Natural killer cell treated with Interleukin-12 subunit alpha and Interleukin-12 subunit beta and Interleukin-15 and Interleukin-18, amount 100 ng/mL, for 72 hours (primary cell): ENCODE data around the gene STK17B. TPM values are rescaled to one million over a fixed set of nuclear protein-coding genes. Genes with fewer than 3 reads are reported as not detected.

ENCODE experiments used
- ATAC-seq, 2 donors: fragments of 150-1000 bp; cut with Tn5 transposase in 1 of 2; sonication (Bioruptor Pico), chemical (Tn5 transposase) in 1 of 2; 2 replicates each; pipeline ENCODE4 v1.10.0; 2021
- DNase-seq: peaks from one replicate; pipeline ENCODE4 v3.0.0; 2022; ENCODE audit warnings: low spot score
- H3K27ac Mint-ChIP-seq, 2 donors: 1 replicate in 1 of 2; 2 replicates in 1 of 2; pipeline ENCODE4 v1.8.0; 2022; ENCODE audit warnings: mixed read lengths in 2 of 2, mild to moderate bottlenecking in 1 of 2, moderate library complexity in 1 of 2
- H3K27me3 Mint-ChIP-seq, 2 donors: 1 replicate in 1 of 2; 2 replicates in 1 of 2; pipeline ENCODE4 v1.8.0; 2022; ENCODE audit warnings: mixed read lengths in 2 of 2
- H3K36me3 Mint-ChIP-seq: one replicate; pipeline ENCODE4 v1.8.0; 2022; ENCODE audit warnings: mixed read lengths
- H3K4me1 Mint-ChIP-seq, 2 donors: 1 replicate in 1 of 2; 2 replicates in 1 of 2; pipeline ENCODE4 v1.8.0; 2022; ENCODE audit warnings: low read depth in 2 of 2, mixed read lengths in 2 of 2, mild to moderate bottlenecking in 1 of 2
- H3K4me3 Mint-ChIP-seq: one replicate; pipeline ENCODE4 v1.8.0; 2022; ENCODE audit warnings: mixed read lengths
- H3K9me3 Mint-ChIP-seq: 2 replicates; pipeline ENCODE4 v1.8.0; 2022; ENCODE audit warnings: mixed read lengths
- total RNA-seq, 2 donors: library from RNA; stranded (reverse); gene quantifications; one replicate each; pipeline ENCODE4 v1.2.3, GENCODE V29; 2022

STK17B gene
- 100 to 1,000 TPM; 162 to 182 TPM for total RNA-seq

GRCh38 chr2:196171248-196171871 is at the start of gene STK17B:
STK17B (minus strand) TSS chr2:196171578; CDS start chr2:196163383, 8,195 bp downstream.
- DNase-seq (peak; percentile 96), ATAC-seq (peak; percentile 91 to 95)
- peaks cover 30% of the 10 kb centered on the region for H3K36me3 Mint-ChIP-seq
- peak within 1 kb of the TSS; percentile 91 for H3K4me3 Mint-ChIP-seq
- peaks cover 33 to 41% of the 10 kb centered on the region in 2 donors for H3K4me1 Mint-ChIP-seq
- H3K27me3 Mint-ChIP-seq: no peaks in the 10 kb centered on the region
- H3K9me3 Mint-ChIP-seq: no peaks in the 10 kb centered on the region
- peak within 1 kb of the TSS; percentile 81 to 86 for H3K27ac Mint-ChIP-seq

GRCh38 chr2:196220671-196221070 is 49.3 kb upstream of the STK17B start:
- H3K27me3 Mint-ChIP-seq: no peaks in the 10 kb centered on the region
- peaks cover 25 to 34% of the 10 kb centered on the region in 2 donors for H3K4me1 Mint-ChIP-seq
- no peak for ATAC-seq
- no peak overlapping the region for H3K4me3 Mint-ChIP-seq
- peaks cover 4% of the 10 kb centered on the region for H3K9me3 Mint-ChIP-seq
- peaks cover 11% of the 10 kb centered on the region for H3K36me3 Mint-ChIP-seq
- no peak for DNase-seq
- peak overlapping the region in 1 of 2 donors; percentile 40 for H3K27ac Mint-ChIP-seq

DNA sequence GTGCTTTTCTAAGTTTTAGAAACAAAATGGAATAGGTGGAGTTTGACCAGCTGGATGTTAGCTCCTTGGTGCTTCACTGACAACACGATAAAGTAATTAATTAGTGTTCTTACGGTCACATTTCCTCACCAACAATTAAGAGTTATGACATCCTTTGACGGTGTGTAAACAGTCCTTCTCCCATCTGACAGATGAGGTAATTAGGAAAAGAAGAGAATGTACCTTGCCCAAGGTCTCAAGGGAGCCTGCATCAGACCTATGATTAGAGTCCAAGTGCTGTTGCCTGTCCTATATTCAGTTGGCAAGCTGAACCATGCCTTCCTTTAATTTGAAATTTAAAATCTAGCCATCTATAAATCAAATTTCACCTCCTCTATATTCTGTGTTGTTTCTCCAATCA is 48.3 kb upstream of the STK17B start:
- Mint-ChIP-seq H3K9me3 (peaks cover 4% of the 10 kb centered on the region), H3K36me3 (peaks cover 11% of the 10 kb centered on the region), H3K4me1 (peaks cover 22 to 30% of the 10 kb centered on the region in 2 donors), H3K27ac (no peak overlapping the region), H3K27me3 (no peaks in the 10 kb centered on the region), H3K4me3 (no peak overlapping the region)
- ATAC-seq (no peak), DNase-seq (no peak)

DNA sequence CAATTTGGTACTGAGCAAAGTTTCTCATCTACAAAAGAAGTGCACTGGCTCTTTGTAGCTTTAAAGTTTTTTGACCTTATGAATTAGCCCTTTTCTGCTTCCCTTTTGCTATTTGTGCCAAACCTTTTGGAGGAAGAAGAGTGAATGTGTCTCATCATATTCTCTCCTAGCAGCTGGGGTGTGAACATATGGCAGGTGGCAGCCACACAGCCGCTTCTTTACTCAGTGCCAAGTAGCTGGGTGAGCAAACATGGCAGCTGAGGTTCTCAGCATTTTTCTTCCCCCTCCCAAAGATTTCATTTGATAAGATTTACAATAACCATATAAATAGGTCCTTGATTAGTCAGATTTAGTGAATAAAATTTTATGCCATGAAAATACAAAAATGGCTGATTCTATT is 46.7 kb upstream of the STK17B start:
- Mint-ChIP-seq H3K27me3 (no peaks in the 10 kb centered on the region), H3K36me3 (no peaks in the 10 kb centered on the region), H3K9me3 (no peaks in the 10 kb centered on the region), H3K4me3 (no peak overlapping the region), H3K27ac (peak overlapping the region in 1 of 2 donors; percentile 59), H3K4me1 (peaks cover 15 to 19% of the 10 kb centered on the region in 2 donors)
- no peak for DNase-seq
- ATAC-seq: no peak

DNA sequence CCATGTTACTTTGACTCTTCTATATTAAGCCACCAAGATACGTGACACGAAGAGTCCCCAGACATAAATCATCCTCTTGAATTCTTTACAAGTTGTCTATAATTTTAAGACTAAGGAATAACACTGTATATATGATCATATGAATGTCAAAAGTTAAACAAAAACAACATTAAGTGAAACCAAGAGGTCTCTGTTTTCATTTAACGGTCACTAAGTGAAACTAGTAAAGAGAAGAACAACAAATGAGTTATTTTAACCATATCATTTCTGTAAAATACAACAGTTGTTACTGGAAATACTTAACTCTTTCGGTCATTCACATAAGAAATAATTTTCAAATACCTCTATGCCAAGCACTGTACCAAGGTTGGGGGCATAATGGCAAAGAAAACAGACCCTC is 45.7 kb upstream of the STK17B start:
- H3K36me3 Mint-ChIP-seq: no peaks in the 10 kb centered on the region
- ATAC-seq: no peak
- no peaks in the 10 kb centered on the region for H3K27me3 Mint-ChIP-seq
- DNase-seq: no peak
- peak overlapping the region in 1 of 2 donors; percentile 15 for H3K27ac Mint-ChIP-seq
- no peak overlapping the region for H3K4me3 Mint-ChIP-seq
- H3K9me3 Mint-ChIP-seq: no peaks in the 10 kb centered on the region
- H3K4me1 Mint-ChIP-seq: peaks cover 23 to 27% of the 10 kb centered on the region in 2 donors

- no peaks in the 10 kb centered on the region for H3K36me3 Mint-ChIP-seq
- ATAC-seq: no peak
- no peak for DNase-seq
- no peaks in the 10 kb centered on the region for H3K27me3 Mint-ChIP-seq
- H3K4me1 Mint-ChIP-seq: peaks cover 36 to 37% of the 10 kb centered on the region in 2 donors
- H3K9me3 Mint-ChIP-seq: no peaks in the 10 kb centered on the region
- peak overlapping the region in 1 of 2 donors; percentile 76 for H3K27ac Mint-ChIP-seq
- H3K4me3 Mint-ChIP-seq: no peak overlapping the region
These were observed 44.0 kb upstream of the STK17B start for GRCh38 chr2:196215376-196215775.

- Mint-ChIP-seq H3K4me1 (peaks cover 43 to 45% of the 10 kb centered on the region in 2 donors), H3K9me3 (no peaks in the 10 kb centered on the region), H3K27me3 (no peaks in the 10 kb centered on the region), H3K27ac (peak overlapping the region; percentile 89 to 97), H3K36me3 (no peaks in the 10 kb centered on the region), H3K4me3 (no peak overlapping the region)
- DNase-seq (no peak), ATAC-seq (no peak)
These were observed 42.8 kb upstream of the STK17B start for GRCh38 chr2:196214156-196214555.

GRCh38 chr2:196213252-196213980 is 42.0 kb upstream of the STK17B start:
- peak in 1 of 2 donors; percentile 2 for ATAC-seq
- peak overlapping the region; percentile 89 to 97 for H3K27ac Mint-ChIP-seq

GRCh38 chr2:196208915-196209314 is 37.5 kb upstream of the STK17B start:
- no peaks in the 10 kb centered on the region for H3K9me3 Mint-ChIP-seq
- H3K36me3 Mint-ChIP-seq: no peaks in the 10 kb centered on the region
- no peak for ATAC-seq
- peak overlapping the region; percentile 42 to 81 for H3K27ac Mint-ChIP-seq
- peaks cover 57 to 62% of the 10 kb centered on the region in 2 donors for H3K4me1 Mint-ChIP-seq
- no peak for DNase-seq
- no peaks in the 10 kb centered on the region for H3K27me3 Mint-ChIP-seq
- H3K4me3 Mint-ChIP-seq: no peak overlapping the region

More at GRCh38 chr2:196213252-196213980, 42.0 kb upstream of the STK17B start:
- no peaks in the 10 kb centered on the region for H3K27me3 Mint-ChIP-seq
- no peaks in the 10 kb centered on the region for H3K36me3 Mint-ChIP-seq
- no peaks in the 10 kb centered on the region for H3K9me3 Mint-ChIP-seq
- DNase-seq: no peak
- peaks cover 48 to 52% of the 10 kb centered on the region in 2 donors for H3K4me1 Mint-ChIP-seq
- H3K4me3 Mint-ChIP-seq: no peak overlapping the region

DNA sequence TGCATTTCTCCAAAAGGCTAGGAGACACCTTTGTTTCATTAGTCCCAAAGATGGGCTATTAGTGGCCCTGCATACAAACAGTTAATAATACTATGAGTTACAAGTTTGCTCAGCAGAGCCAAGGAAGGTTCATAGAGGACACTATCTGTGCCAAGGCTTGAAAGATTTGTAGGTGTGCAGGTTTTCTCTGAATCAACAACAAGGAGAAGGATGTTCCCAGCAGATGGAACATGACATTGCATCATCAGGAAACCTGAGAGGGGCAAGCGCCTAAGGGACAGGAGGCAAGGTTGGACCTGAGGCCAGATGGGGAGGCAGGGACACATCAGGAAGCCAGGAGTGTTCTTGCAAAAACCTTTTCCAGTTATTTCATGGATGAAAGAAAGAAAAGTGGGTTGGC is 35.4 kb upstream of the STK17B start:
- Mint-ChIP-seq H3K36me3 (peaks cover under 1% of the 10 kb centered on the region), H3K4me1 (peaks cover 46 to 51% of the 10 kb centered on the region in 2 donors), H3K27me3 (no peaks in the 10 kb centered on the region), H3K9me3 (no peaks in the 10 kb centered on the region), H3K27ac (no peak overlapping the region), H3K4me3 (no peak overlapping the region)
- DNase-seq (no peak), ATAC-seq (no peak)

- Mint-ChIP-seq H3K9me3 (no peaks in the 10 kb centered on the region), H3K4me1 (peaks cover 44 to 51% of the 10 kb centered on the region in 2 donors), H3K27me3 (no peaks in the 10 kb centered on the region), H3K36me3 (peaks cover 5% of the 10 kb centered on the region), H3K4me3 (peak overlapping the region; percentile 8), H3K27ac (no peak overlapping the region)
- ATAC-seq: no peak
- DNase-seq: no peak
These were observed 34.6 kb upstream of the STK17B start for GRCh38 chr2:196205881-196206435.

- DNase-seq (no peak), ATAC-seq (no peak)
- no peaks in the 10 kb centered on the region for H3K27me3 Mint-ChIP-seq
- H3K4me3 Mint-ChIP-seq: peak overlapping the region; percentile 8
- H3K9me3 Mint-ChIP-seq: no peaks in the 10 kb centered on the region
- H3K4me1 Mint-ChIP-seq: peaks cover 46 to 55% of the 10 kb centered on the region in 2 donors
- no peak overlapping the region for H3K27ac Mint-ChIP-seq
- H3K36me3 Mint-ChIP-seq: peaks cover 5% of the 10 kb centered on the region
These were observed 33.8 kb upstream of the STK17B start for GRCh38 chr2:196205011-196205766.

GRCh38 chr2:196201229-196202009 is 30.0 kb upstream of the STK17B start:
- ATAC-seq: peak; percentile 55 to 66
- no peaks in the 10 kb centered on the region for H3K27me3 Mint-ChIP-seq

More at GRCh38 chr2:196201229-196202009, 30.0 kb upstream of the STK17B start:
- no peak for DNase-seq
- H3K9me3 Mint-ChIP-seq: no peaks in the 10 kb centered on the region
- H3K4me3 Mint-ChIP-seq: peak overlapping the region; percentile 86
- peaks cover 27 to 47% of the 10 kb centered on the region in 2 donors for H3K4me1 Mint-ChIP-seq
- peaks cover 5% of the 10 kb centered on the region for H3K36me3 Mint-ChIP-seq
- peak overlapping the region; percentile 91 to 96 for H3K27ac Mint-ChIP-seq
